IMR-90 (cell line): Measurements from ENCODE around the gene SPACA7.

Experiments used
- CEBPB ChIP-seq: IDR thresholded peaks from 2 replicates; pipeline ENCODE4 v1.6.1; 2012; ENCODE audit warnings: low read depth, low read length, improper control_type of control experiment
- CTCF ChIP-seq: conservative IDR thresholded peaks from 2 replicates; pipeline ENCODE4 v1.5.1; 2012; ENCODE audit warnings: mild to moderate bottlenecking, low read depth, low read length, improper control_type of control experiment
- MAZ ChIP-seq: IDR thresholded peaks from 2 replicates; pipeline ENCODE4 v1.6.1; 2012; ENCODE audit warnings: low read depth, mild to moderate bottlenecking, low read length, improper control_type of control experiment, moderate library complexity, borderline replicate concordance
- POLR2A ChIP-seq: IDR thresholded peaks from 2 replicates; pipeline ENCODE4 v1.6.1; 2012; ENCODE audit warnings: mild to moderate bottlenecking, low read depth, low read length
- RAD21 ChIP-seq: IDR thresholded peaks from 2 replicates; pipeline ENCODE4 v1.6.1; 2012; ENCODE audit warnings: low read length, improper control_type of control experiment
- USF2 ChIP-seq: fragments of 150-350 bp; IDR thresholded peaks from 2 replicates; pipeline ENCODE4 v1.6.1; 2017; ENCODE audit warnings: mild to moderate bottlenecking, antibody characterized with exemption, low read length, low read depth

GRCh38 chr13:112453874-112454647 lies 77.9 kb downstream of the SPACA7 start:
- TF ChIP-seq CTCF (no peak), POLR2A (no peak), USF2 (no peak), MAZ (no peak), CEBPB (no peak), RAD21 (no peak)
